GM10248 (cell line): ENCODE results near the gene OTOP2.
A peak's percentile ranks its signal among the peaks of the same experiment; 100 is the strongest.
"Not testable (repeated sequence)": the region's sequence is repeated elsewhere in the genome, so short reads cannot be mapped to it uniquely, and the experiment has no call there.

Source experiments
- CTCF ChIA-PET: fragments of 300-600 bp; sonication (Branson Sonifier 250); formaldehyde crosslinking; extraction: SDS; loops from one replicate; lab custom pipeline; 2021; ENCODE audit warnings: antibody characterized with exemption; lab: Yijun Ruan, JAX
- POLR2A ChIA-PET: fragments of 350-650 bp; sonication (Branson Sonifier 250); formaldehyde crosslinking; extraction: SDS; loops from one replicate; lab custom pipeline; 2020; ENCODE audit warnings: antibody characterized with exemption; lab: Yijun Ruan, JAX
- DNase-seq: peaks from one replicate; pipeline ENCODE4 v3.0.0; 2012; ENCODE audit errors: extremely low spot score
- TF ChIP-seq, protein P1 (sequence below): IDR thresholded peaks from 2 replicates; pipeline ENCODE4 v1.5.1; 2012; ENCODE audit warnings: mild to moderate bottlenecking, low read depth; ENCODE audit errors: extremely low read depth, missing control alignments, control extremely low read depth

OTOP2 gene

DNA sequence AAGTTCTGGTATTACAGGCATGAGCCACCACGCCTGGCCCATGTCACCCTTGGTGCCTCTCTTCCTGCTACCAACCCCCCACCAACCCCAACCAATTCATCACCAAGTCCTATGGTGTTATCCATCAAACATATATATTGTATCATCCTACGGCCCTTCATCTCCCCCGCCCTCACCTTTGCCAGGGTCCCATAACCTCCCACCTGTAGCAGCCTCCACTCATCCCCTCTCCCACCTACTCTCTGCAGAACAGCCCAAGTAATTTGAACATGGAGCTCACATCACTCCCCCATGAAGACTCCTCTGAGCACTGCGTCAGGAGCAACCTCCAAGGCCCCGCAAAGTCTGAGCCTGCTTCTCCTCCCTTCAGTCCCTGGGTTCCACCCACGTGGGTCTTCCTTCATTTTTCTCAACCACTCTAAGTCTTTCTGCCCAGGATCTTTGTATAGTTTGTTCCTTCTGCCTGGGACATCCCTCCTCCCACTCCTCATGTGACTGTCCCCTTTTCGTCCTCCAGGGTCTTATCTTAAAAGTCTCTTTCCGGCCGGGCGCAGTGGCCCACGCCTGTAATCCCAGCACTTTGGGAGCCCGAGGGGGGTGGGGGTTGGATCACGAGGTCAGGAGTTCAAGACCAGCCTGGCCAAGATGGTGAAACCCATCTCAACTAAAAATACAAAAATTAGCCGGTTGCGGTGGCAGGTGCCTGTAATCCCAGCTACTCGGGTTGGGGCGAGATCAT is 55.5 kb downstream of the OTOP2 start:
- CTCF ChIA-PET: interaction anchor here (0.6 to 12.8 kb wide), 2 partner anchors 17 to 222 kb away, joined by 3 to 148 read pairs; no protein-coding TSS in a partner anchor
- TF ChIP-seq, protein P1, sequence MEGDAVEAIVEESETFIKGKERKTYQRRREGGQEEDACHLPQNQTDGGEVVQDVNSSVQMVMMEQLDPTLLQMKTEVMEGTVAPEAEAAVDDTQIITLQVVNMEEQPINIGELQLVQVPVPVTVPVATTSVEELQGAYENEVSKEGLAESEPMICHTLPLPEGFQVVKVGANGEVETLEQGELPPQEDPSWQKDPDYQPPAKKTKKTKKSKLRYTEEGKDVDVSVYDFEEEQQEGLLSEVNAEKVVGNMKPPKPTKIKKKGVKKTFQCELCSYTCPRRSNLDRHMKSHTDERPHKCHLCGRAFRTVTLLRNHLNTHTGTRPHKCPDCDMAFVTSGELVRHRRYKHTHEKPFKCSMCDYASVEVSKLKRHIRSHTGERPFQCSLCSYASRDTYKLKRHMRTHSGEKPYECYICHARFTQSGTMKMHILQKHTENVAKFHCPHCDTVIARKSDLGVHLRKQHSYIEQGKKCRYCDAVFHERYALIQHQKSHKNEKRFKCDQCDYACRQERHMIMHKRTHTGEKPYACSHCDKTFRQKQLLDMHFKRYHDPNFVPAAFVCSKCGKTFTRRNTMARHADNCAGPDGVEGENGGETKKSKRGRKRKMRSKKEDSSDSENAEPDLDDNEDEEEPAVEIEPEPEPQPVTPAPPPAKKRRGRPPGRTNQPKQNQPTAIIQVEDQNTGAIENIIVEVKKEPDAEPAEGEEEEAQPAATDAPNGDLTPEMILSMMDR: no peak
- POLR2A ChIA-PET: no interaction called here
- DNase-seq: no peak

DNA sequence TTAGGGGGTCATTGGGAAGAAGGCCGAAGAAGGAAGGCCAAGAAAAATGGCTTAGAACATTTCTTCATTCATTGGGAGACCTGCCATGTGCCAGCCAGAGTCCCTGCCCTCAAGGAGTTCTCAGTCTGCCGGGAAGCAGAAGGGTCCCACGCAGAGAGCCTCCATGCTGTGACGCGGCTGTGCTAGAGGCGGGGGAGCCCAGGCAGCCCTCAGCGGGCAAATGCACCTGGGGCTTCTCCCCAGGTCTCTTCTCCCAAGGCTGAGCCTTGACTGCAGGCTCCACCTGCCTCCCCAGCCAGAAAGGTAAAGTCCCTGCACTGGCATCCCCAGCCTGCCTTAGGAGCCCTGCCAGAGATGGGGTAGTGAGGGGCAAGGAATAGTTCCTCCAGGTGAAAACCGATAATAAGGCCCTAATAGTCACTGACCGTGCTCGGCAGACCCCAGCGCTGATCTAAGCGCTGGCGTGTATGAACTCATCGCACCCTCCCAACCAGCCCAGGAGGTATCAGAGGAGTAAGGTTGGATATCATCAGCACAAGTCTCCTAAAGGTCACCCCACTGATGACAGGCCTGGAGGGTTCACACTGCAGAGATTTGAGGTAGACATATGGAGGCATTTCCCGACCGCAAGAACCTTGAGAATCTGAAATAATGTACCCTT is 57.4 kb downstream of the OTOP2 start:
- TF ChIP-seq, protein P1: no peak
- ChIA-PET CTCF (interaction anchor here (12.8 kb wide), 1 partner anchor 19 kb away, joined by 148 read pairs; no protein-coding TSS in a partner anchor), POLR2A (no interaction called here)
- no peak for DNase-seq

DNA sequence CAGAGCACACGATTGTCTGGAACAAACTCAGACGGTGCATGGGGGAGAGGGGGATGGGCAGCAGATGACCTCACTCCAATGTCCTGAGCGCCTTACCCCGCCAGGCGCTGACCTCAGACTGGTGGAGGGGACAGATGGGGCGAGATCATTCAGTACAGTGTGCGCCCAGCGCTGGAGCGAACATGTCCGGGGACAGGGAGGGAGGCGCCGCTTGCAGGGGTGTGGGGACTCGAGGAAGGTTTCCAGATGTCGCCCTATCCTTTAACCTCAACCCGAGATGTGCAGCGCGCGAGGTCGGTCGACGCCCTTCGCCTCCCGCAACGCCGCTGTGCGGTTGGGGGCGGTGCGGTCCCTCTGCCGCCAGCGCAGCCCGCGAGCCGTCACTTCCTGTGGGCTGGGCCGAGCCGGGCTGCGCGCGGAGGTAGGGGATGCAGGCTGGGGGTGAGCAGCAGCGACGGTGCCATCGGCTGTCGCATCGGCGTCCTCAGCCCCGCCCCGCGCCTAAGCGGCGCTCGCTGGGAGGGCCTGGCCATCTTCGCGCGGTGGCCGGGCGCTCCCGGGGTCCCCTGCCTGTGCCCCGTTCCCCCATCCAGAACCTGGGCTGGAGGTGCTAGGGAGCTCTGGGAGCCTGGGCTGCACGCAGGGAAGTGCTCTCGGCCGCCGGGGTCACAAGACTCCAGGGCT is 58.0 kb downstream of the OTOP2 start:
- ChIA-PET CTCF (interaction anchor here (0.7 to 1.9 kb wide), 5 partner anchors 11 to 219 kb away, joined by 3 to 15 read pairs (median 3); partner anchors contain the start of gene MRPL58), POLR2A (no interaction called here)
- TF ChIP-seq, protein P1: no peak
- DNase-seq: peak; percentile 75

DNA sequence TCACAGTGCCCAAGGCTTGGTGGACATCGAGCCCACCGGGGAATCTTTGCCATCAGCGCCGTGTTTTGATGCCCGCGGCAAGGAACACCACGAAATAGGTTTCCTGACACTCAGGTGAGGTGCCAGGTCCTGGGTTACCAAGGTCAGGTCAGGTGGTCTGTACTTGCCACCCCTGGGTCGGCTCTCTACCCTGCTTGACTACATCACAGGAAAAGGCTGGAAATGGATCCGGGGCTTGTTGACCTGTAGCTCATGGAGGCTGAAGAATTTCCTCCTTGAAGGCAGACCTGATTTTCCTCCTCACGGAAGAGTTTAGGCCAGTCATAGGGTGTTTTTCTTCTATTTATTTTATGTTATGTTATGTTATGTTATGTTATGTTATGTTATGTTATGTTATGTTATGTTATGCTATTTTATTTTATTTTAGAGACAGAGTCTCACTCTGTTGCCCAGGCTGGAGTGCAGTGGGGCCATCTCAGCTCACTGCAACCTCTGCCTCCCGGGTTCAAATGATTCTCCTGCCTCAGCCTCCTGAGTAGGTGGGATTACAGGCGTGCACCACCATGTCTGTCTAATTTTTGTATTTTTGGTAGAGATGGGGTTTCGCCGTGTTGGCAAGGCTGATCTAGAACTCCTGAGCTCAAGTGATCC is 58.7 kb downstream of the OTOP2 start:
- DNase-seq, POLR2A ChIA-PET: not testable (repeated sequence)
- CTCF ChIA-PET: interaction anchor here (0.7 to 1.9 kb wide), 5 partner anchors 12 to 219 kb away, joined by 3 to 15 read pairs (median 3); partner anchors contain the start of gene MRPL58
